SK-N-SH (cell line): ENCODE data around the gene THSD7A. TPM values are rescaled to one million over a fixed set of nuclear protein-coding genes. Genes with fewer than 3 reads are reported as not detected.
A peak's percentile ranks its signal among the peaks of the same experiment; 100 is the strongest.

Experiments used
- CTCF ChIA-PET: fragments of 300-600, 350-600 bp; formaldehyde crosslinking; extraction: SDS; loops from one replicate; lab custom pipeline; 2021; lab: Yijun Ruan, JAX
- POLR2A ChIA-PET: fragments of 350-600 bp; sonication (Branson Sonifier 250); formaldehyde crosslinking; extraction: SDS; loops from one replicate; lab custom pipeline; 2020; ENCODE audit warnings: antibody characterized with exemption, inconsistent platforms; lab: Yijun Ruan, JAX
- DNase-seq: peaks from one replicate; pipeline ENCODE4 v3.0.0; 2012
- H2AFZ ChIP-seq: fragments of 200-600 bp; sonication (generic); 2 replicates; pipeline ENCODE4 v1.8.1; 2016; ENCODE audit warnings: antibody characterized with exemption, mild to moderate bottlenecking, low read depth
- H3F3A ChIP-seq: fragments of 200-600 bp; sonication (generic); replicated peaks from 2 replicates; pipeline ENCODE3; 2016; ENCODE audit warnings: antibody characterized with exemption, mild to moderate bottlenecking; ENCODE audit not compliant: insufficient read depth
- H3K27ac ChIP-seq, 2 experiments: fragments of 200-500 bp in 1 of 2; fragments of 200-600 bp in 1 of 2; sonication (Bioruptor generic) in 1 of 2; sonication (generic), shearing (Covaris generic) in 1 of 2; 2 replicates each; pipeline versions ENCODE4 v1.5.1 to v1.6.1; 2014 to 2016; ENCODE audit warnings: low read depth in 2 of 2, inconsistent platforms in 1 of 2, low read length in 1 of 2, mild to moderate bottlenecking in 1 of 2, mixed read lengths in 1 of 2
- H3K27me3 ChIP-seq: fragments of 200-600 bp; sonication (generic), shearing (Covaris generic); 2 replicates; pipeline ENCODE4 v1.6.1; 2016; ENCODE audit warnings: mixed run types; ENCODE audit not compliant: insufficient read depth
- H3K36me3 ChIP-seq, 2 experiments: fragments of 200-500 bp in 1 of 2; fragments of 200-600 bp in 1 of 2; sonication (Bioruptor generic) in 1 of 2; sonication (generic) in 1 of 2; replicated peaks in 1 of 2; 2 replicates each; pipeline versions ENCODE3 to v1.5.1; 2014 to 2016; ENCODE audit warnings: low read length in 1 of 2, mild to moderate bottlenecking in 1 of 2; ENCODE audit not compliant: insufficient read depth in 2 of 2, control insufficient read depth in 1 of 2
- H3K4me1 ChIP-seq, 2 experiments: fragments of 200-500 bp in 1 of 2; fragments of 200-600 bp in 1 of 2; sonication (Bioruptor generic) in 1 of 2; sonication (generic), shearing (Covaris generic) in 1 of 2; 2 replicates each; pipeline versions ENCODE4 v1.5.1 to v1.6.1; 2014 to 2016; ENCODE audit warnings: low read depth in 1 of 2, low read length in 1 of 2, mixed run types in 1 of 2; ENCODE audit not compliant: insufficient read depth in 2 of 2, control insufficient read depth in 1 of 2
- H3K4me2 ChIP-seq: fragments of 200-600 bp; sonication (generic), shearing (Covaris generic); 2 replicates; pipeline ENCODE4 v1.6.1; 2017; ENCODE audit warnings: mixed run types
- H3K4me3 ChIP-seq, 2 experiments: fragments of 200-500 bp in 1 of 2; fragments of 200-600 bp in 1 of 2; sonication (Bioruptor generic) in 1 of 2; sonication (generic), shearing (Covaris generic) in 1 of 2; 2 replicates each; pipeline versions ENCODE4 v1.5.1 to v1.8.1; 2014 to 2016; ENCODE audit warnings: low read depth in 2 of 2, inconsistent platforms in 1 of 2, low read length in 1 of 2, mild to moderate bottlenecking in 1 of 2, mixed read lengths in 1 of 2, moderate library complexity in 1 of 2
- H3K79me2 ChIP-seq: fragments of 200-600 bp; sonication (generic); 2 replicates; pipeline ENCODE4 v1.8.1; 2017; ENCODE audit warnings: mild to moderate bottlenecking; ENCODE audit not compliant: insufficient read depth
- H3K9ac ChIP-seq: fragments of 200-600 bp; sonication (generic); 2 replicates; pipeline ENCODE4 v1.6.1; 2017; ENCODE audit warnings: mixed run types
- H3K9me2 ChIP-seq: fragments of 200-600 bp; sonication (generic); 2 replicates; pipeline ENCODE4 v1.6.1; 2017; ENCODE audit warnings: mixed run types
- H3K9me3 ChIP-seq: fragments of 200-600 bp; sonication (generic); 2 replicates; pipeline ENCODE4 v1.6.1; 2017; ENCODE audit warnings: mixed run types, mild to moderate bottlenecking, moderate library complexity
- H4K20me1 ChIP-seq: fragments of 200-600 bp; sonication (generic); 2 replicates; pipeline ENCODE4 v1.6.1; 2017; ENCODE audit warnings: mild to moderate bottlenecking, mixed run types; ENCODE audit not compliant: insufficient read depth
- CHD2 ChIP-seq: fragments of 150-350 bp; IDR thresholded peaks from 2 replicates; pipeline ENCODE4 v1.6.1; 2018; ENCODE audit warnings: low read length; ENCODE audit not compliant: partially characterized antibody
- CTCF ChIP-seq: fragments of 200-600 bp; sonication (generic); IDR thresholded peaks from 2 replicates; pipeline ENCODE4 v1.6.1; 2017; ENCODE audit warnings: antibody characterized with exemption, mild to moderate bottlenecking, moderate library complexity
- FOSL2 ChIP-seq: IDR thresholded peaks from 2 replicates; pipeline ENCODE4 v1.4.0; 2012; ENCODE audit warnings: low read depth, mild to moderate bottlenecking, moderate library complexity, borderline replicate concordance
- FOXJ3 ChIP-seq: sonication (generic); formaldehyde crosslinking; IDR thresholded peaks from 2 replicates; pipeline ENCODE4 v1.5.1; 2020; ENCODE audit warnings: mild to moderate bottlenecking, missing genetic modification reagents
- GATA2 ChIP-seq: sonication (generic); formaldehyde crosslinking; IDR thresholded peaks from 2 replicates; pipeline ENCODE4 v1.5.0; 2020; ENCODE audit warnings: mild to moderate bottlenecking, missing genetic modification reagents
- JUND ChIP-seq: IDR thresholded peaks from 2 replicates; pipeline ENCODE4 v1.4.0; 2012
- MEF2A ChIP-seq: IDR thresholded peaks from 2 replicates; pipeline ENCODE4 v1.4.0; 2012; ENCODE audit warnings: low read depth, borderline replicate concordance
- MXI1 ChIP-seq: IDR thresholded peaks from 2 replicates; pipeline ENCODE4 v1.6.1; 2012; ENCODE audit warnings: mild to moderate bottlenecking, low read depth, low read length, improper control_type of control experiment
- POLR2AphosphoS5 ChIP-seq: IDR thresholded peaks from 2 replicates; pipeline ENCODE4 v1.6.1; 2012; ENCODE audit warnings: low read depth, low read length
- RAD21 ChIP-seq: IDR thresholded peaks from 2 replicates; pipeline ENCODE4 v1.6.1; 2012; ENCODE audit warnings: mild to moderate bottlenecking, low read length
- RXRA ChIP-seq: IDR thresholded peaks from 2 replicates; pipeline ENCODE4 v1.4.0; 2012; ENCODE audit warnings: low read depth, mild to moderate bottlenecking, borderline replicate concordance
- SMC3 ChIP-seq: IDR thresholded peaks from 2 replicates; pipeline ENCODE4 v1.6.1; 2012; ENCODE audit warnings: low read depth, low read length, improper control_type of control experiment
- WGBS: methylation state at CpG from one replicate; pipeline ENCODE4 v1.1.6; 2017; ENCODE audit warnings: low lambda C conversion rate; 5-methylcytosine and 5-hydroxymethylcytosine counted together
- polyA plus RNA-seq, 3 experiments: library from polyadenylated mRNA; depleted of rRNA; stranded (reverse); fragments of >200 nt; gene quantifications; 2 replicates each; pipeline ENCODE4 v1.2.3, GENCODE V29; 2012
- TF ChIP-seq, protein P1 (sequence below): IDR thresholded peaks from 2 replicates; pipeline ENCODE4 v1.4.0; 2012; ENCODE audit warnings: low read depth, borderline replicate concordance
- TF ChIP-seq, protein P2 (sequence below): IDR thresholded peaks from 2 replicates; pipeline ENCODE4 v1.4.0; 2012; ENCODE audit warnings: low read depth, borderline replicate concordance

The THSD7A gene
- polyA plus RNA-seq, 1 of the 3 experiments (the other 2 are of a cell fraction), result 0.16 TPM

DNA sequence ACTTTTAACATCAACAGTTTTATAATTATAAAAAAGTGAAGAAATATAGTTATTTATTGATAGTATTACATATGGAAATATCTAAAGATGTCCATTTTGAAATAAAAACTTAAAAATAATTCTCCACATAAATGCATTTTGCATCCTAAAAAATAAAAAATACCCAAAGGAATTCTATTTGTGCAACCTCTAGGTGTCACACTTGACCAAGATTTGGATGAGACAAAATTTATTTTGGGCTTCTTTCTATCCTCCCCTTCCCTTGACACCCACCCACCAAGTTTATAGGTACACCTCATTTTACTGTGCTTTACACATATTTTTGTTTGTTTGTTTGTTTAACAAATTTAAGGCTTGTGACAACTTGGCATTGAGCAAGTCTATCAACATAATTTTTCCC lies 3.3 kb upstream of the THSD7A start:
- Histone ChIP-seq H3K4me3 (no peak overlapping the region; a peak in 1 of 4 replicates), H3K9ac (no peak overlapping the region), H3K27me3 (no peaks in the 10 kb centered on the region), H3K9me2 (no peaks in the 10 kb centered on the region), H3F3A (no peaks in the 10 kb centered on the region), H3K36me3 (no peaks in the 10 kb centered on the region), H3K4me1 (peaks cover 0 to 18% of the 10 kb centered on the region in 2 experiments; a peak in 2 of 4 replicates), H4K20me1 (no peaks in the 10 kb centered on the region), H3K27ac (no peak overlapping the region), H3K4me2 (no peak overlapping the region), H2AFZ (no peak overlapping the region), H3K9me3 (no peaks in the 10 kb centered on the region), H3K79me2 (no peaks in the 10 kb centered on the region)
- peak; percentile 23 for DNase-seq
- ChIA-PET CTCF (interaction anchor here (0.9 to 1.9 kb wide), 6 partner anchors 17 to 660 kb away, joined by 4 to 11 read pairs (median 5); no protein-coding TSS in a partner anchor), POLR2A (no interaction called here)
- no peak for TF ChIP-seq FOSL2
- TF ChIP-seq MXI1, result no peak
- peak; percentile 70 for TF ChIP-seq CTCF
- TF ChIP-seq SMC3, result peak; percentile 43; the same call in 1 of the 2 replicates
- no peak for TF ChIP-seq CHD2
- TF ChIP-seq, protein P1, sequence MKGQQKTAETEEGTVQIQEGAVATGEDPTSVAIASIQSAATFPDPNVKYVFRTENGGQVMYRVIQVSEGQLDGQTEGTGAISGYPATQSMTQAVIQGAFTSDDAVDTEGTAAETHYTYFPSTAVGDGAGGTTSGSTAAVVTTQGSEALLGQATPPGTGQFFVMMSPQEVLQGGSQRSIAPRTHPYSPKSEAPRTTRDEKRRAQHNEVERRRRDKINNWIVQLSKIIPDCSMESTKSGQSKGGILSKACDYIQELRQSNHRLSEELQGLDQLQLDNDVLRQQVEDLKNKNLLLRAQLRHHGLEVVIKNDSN, result no peak
- no peak for TF ChIP-seq FOXJ3 (CRISPR knock-in tag)
- TF ChIP-seq, protein P2, sequence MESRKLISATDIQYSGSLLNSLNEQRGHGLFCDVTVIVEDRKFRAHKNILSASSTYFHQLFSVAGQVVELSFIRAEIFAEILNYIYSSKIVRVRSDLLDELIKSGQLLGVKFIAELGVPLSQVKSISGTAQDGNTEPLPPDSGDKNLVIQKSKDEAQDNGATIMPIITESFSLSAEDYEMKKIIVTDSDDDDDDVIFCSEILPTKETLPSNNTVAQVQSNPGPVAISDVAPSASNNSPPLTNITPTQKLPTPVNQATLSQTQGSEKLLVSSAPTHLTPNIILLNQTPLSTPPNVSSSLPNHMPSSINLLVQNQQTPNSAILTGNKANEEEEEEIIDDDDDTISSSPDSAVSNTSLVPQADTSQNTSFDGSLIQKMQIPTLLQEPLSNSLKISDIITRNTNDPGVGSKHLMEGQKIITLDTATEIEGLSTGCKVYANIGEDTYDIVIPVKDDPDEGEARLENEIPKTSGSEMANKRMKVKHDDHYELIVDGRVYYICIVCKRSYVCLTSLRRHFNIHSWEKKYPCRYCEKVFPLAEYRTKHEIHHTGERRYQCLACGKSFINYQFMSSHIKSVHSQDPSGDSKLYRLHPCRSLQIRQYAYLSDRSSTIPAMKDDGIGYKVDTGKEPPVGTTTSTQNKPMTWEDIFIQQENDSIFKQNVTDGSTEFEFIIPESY, result no peak
- no peak for TF ChIP-seq POLR2AphosphoS5
- no peak for TF ChIP-seq RXRA
- peak; percentile 89 for TF ChIP-seq RAD21
- no peak for TF ChIP-seq MEF2A

DNA sequence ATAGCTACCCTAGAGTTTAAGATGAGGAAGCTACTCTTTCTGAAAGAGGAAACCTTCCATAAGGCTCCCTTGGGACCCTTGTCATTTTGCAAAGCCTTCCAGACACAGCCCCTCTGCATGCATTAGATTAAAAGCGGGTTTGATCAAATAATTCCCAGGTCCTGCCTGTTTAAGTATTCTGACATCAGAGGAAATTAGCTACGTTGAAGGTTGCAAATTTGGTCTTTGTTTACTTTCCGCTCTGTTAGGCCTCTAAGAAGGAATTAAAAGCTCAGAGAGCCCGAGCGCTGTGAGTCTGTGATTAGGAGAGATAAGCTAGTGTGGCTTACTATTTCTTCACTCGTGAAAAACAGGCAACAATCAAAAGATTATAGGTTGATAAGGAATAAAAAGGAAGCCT lies 1.4 kb upstream of the THSD7A start:
- Histone ChIP-seq H2AFZ (no peak overlapping the region), H3K4me2 (no peak overlapping the region), H3F3A (no peaks in the 10 kb centered on the region), H3K9ac (no peak overlapping the region), H4K20me1 (no peaks in the 10 kb centered on the region), H3K4me3 (no peak overlapping the region), H3K9me3 (no peaks in the 10 kb centered on the region), H3K9me2 (no peaks in the 10 kb centered on the region), H3K27ac (peak overlapping the region in 1 of 2 experiments; percentile 99; a peak in 2 of 4 replicates), H3K27me3 (no peaks in the 10 kb centered on the region), H3K4me1 (peaks cover 0 to 18% of the 10 kb centered on the region in 2 experiments; a peak in 2 of 4 replicates), H3K36me3 (no peaks in the 10 kb centered on the region), H3K79me2 (no peaks in the 10 kb centered on the region)
- DNase-seq, result peak; percentile 39
- 44% methylated on average over 6 of the region's 6 CpGs for WGBS
- CTCF ChIA-PET, result interaction anchor here (0.7 to 1.9 kb wide), 13 partner anchors 14 to 657 kb away, joined by 3 to 10 read pairs (median 3); no protein-coding TSS in a partner anchor
- TF ChIP-seq GATA2 (CRISPR knock-in tag), result peak; percentile 75
- TF ChIP-seq FOXJ3 (CRISPR knock-in tag), result peak; percentile 6; the same call in 1 of the 2 replicates
- TF ChIP-seq JUND, result no peak
- POLR2A ChIA-PET, result interaction anchor here (0.6 to 1.4 kb wide), 4 partner anchors 53 to 406 kb away, joined by 3 to 4 read pairs (median 4); no protein-coding TSS in a partner anchor
